HFF-Myc (cell line): ENCODE measurements around the gene LMF2.

Source experiments
- DNase-seq: peaks from one replicate; pipeline ENCODE4 v3.0.0-alpha.2; 2011; ENCODE audit warnings: low read depth; ENCODE audit errors: extremely low read depth
- H3K4me3 ChIP-seq: replicated peaks from 2 replicates; pipeline ENCODE4 v1.5.1; 2011; ENCODE audit warnings: low read depth, mild to moderate bottlenecking, control low read depth, low read length
- CTCF ChIP-seq: IDR thresholded peaks from 2 replicates; pipeline ENCODE4 v1.5.1; 2012; ENCODE audit warnings: mild to moderate bottlenecking, low read depth, low read length, control low read depth; ENCODE audit errors: missing control alignments

Gene LMF2

DNA sequence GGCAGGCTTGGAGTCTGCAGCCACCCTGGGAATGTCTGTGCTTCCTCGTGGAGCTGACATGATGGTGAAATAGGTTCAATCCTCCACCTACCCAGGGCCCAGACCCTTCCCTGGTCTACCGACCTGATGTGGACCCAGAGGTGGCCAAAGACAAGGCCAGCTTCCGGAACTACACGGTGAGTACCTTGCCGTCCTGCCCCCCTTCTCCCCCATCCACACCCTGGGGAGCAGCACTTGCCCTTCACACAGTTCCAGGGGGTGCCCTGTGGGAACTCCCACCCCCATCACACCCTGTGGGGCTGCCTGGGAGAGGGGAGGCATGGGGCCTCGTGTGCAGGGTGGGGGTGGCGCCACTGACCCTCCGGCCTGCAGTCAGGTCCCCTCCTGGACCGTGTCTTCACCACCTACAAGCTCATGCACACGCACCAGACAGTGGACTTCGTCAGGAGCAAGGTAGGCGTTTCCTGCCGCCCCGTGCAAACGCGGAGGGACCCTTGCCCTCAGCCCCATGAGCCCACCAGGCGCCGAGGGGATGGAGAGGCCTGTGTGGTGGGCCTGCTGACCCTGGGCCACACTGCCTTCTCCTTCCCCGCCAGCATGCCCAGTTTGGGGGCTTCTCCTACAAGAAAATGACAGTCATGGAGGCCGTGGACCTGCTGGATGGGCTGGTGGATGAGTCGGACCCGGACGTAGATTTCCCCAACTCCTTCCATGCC, 20.1 kb downstream of the LMF2 start:
- TF ChIP-seq CTCF = no peak
- no peak for DNase-seq
- no peak overlapping the region for H3K4me3 ChIP-seq

GRCh38 chr22:50486561-50487289, 20.8 kb downstream of the LMF2 start, which contains the start of gene MIOX:
Gene MIOX, plus strand, starts transcription at chr22:50486859. Its CDS starts 39 bp downstream, at chr22:50486898.
- no peak within 1 kb of the TSS for H3K4me3 ChIP-seq
- DNase-seq = no peak
- TF ChIP-seq CTCF = no peak

- H3K4me3 ChIP-seq = no peak overlapping the region
- DNase-seq = no peak
- TF ChIP-seq CTCF = no peak
Measured at GRCh38 chr22:50485221-50486131, 22.0 kb downstream of the LMF2 start.

DNA sequence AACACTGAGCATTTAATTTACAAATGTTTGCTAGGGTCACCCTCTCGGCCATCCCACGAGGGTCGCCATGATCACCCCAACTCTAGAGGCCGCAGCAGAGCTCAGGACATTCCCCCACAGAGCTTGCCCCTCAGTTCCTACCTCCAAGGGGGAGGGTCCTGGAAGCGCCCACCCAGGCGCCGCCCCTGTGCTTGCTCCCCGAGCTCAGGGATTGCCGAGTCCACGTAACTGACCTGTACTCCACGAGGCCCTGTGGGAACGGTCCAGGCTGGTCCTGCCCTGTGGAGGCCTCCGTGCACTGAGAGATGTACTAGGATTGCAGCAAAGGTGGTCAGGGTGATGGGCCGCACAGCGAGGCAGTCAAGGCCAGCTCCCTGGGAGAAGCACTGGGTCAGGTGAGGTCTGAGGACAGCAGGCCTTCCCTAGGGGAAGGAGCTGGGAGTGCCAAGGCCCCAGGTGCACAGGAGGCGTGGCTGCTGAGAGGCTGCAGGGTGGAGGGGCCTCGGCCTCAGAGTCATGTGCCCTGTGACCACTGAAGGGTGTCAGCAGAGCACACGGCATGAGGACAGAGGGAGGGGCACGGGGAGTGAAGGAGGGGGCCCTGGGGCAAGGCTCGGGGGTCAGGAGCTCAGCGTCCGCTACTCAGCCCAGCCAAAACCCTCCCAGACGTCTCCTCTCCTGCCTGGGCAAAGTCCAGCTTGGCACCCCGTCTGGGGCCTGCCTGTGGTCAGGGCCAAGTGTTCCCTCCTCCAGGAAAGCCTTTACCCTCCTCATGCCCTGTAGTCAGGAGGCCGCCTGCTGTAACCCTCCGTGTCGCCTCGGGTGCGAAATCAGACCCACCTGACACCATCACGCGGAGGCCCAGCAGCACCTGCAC, 23.3 kb downstream of the LMF2 start:
- DNase-seq = no peak
- no peak for TF ChIP-seq CTCF

DNA sequence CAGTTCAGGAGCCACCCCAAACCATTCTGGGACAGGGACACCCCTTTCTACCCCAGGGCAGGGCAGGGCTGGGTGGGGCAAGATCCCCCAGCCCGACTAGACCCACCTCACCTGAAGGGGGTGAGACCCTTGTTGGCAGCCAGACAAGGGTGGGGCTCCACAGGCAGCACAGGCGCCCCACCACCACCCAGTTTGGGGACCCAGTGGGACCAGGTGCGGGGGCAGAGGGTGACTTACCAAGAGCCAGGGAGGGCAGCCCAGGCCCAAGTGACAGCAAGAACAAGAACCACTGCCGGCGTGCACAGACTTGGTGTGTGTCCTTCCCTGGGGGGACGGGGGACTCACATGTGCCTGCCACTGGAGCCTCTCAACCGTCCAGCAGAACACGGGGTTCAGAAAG, 23.9 kb downstream of the LMF2 start:
- no peak for DNase-seq
- TF ChIP-seq CTCF = no peak
- H3K4me3 ChIP-seq = no peak overlapping the region

More for the DNA sequence above, 23.3 kb downstream of the LMF2 start:
- no peak overlapping the region for H3K4me3 ChIP-seq

- TF ChIP-seq CTCF = no peak
- DNase-seq = no peak
- no peak overlapping the region for H3K4me3 ChIP-seq
Measured at GRCh38 chr22:50483106-50483505, 24.4 kb downstream of the LMF2 start.
